ENCODE measurements around the gene OSBPL2. TPM values are rescaled to one million over a fixed set of nuclear protein-coding genes. Genes with fewer than 3 reads are reported as not detected.

The OSBPL2 gene
- total and polyA plus RNA-seq, 2 donors (not counting 3 experiments of a cell fraction or from before 2014, with no cell fraction given): 13.1 to 33.0 TPM

GRCh38 chr20:62277253-62277652 is 38.9 kb downstream of the OSBPL2 start:
- Histone ChIP-seq H3K9me1 (replicated peaks; ENCODE audit: control insufficient read depth, extremely low read depth, insufficient read depth, low read length) (no peaks in the 10 kb centered on the region), H3K27ac (ENCODE audit: insufficient read depth, low read depth, low read length) (no peak overlapping the region), H2AFZ (ENCODE audit: low read depth, low read length) (no peak overlapping the region), H3K36me3 (ENCODE audit: control insufficient read depth in 2 of 2, extremely low read depth in 1 of 2, insufficient read depth in 2 of 2, low read length in 2 of 2) (peaks cover 5 to 37% of the 10 kb centered on the region in 2 experiments), H3K9me3 (replicated peaks; ENCODE audit: control insufficient read depth, insufficient read depth, low read length) (no peaks in the 10 kb centered on the region), H3K4me3 (replicated peaks in 1 of 3; ENCODE audit: insufficient read depth in 1 of 3, low read depth in 1 of 3, low read length in 3 of 3) (no peak overlapping the region), H3K4me1 (ENCODE audit: control insufficient read depth, extremely low read depth, insufficient read depth, low read length) (no peaks in the 10 kb centered on the region), H3K9ac (replicated peaks; ENCODE audit: extremely low read depth, insufficient read depth, low read length) (no peak overlapping the region), H3K79me2 (ENCODE audit: control insufficient read depth, insufficient read depth, low read length) (no peaks in the 10 kb centered on the region), H3K27me3 (ENCODE audit: control insufficient read depth in 2 of 2, insufficient read depth in 2 of 2, low read length in 2 of 2) (no peaks in the 10 kb centered on the region), H3K4me2 (ENCODE audit: insufficient read depth, low read length) (no peak overlapping the region), H4K20me1 (replicated peaks; ENCODE audit: control insufficient read depth, extremely low read depth, insufficient read depth, low read length) (no peaks in the 10 kb centered on the region)
- CTCF ChIA-PET: interaction anchor here (1.0 kb wide), 1 partner anchor 106 kb away, joined by 3 read pairs; no protein-coding TSS in a partner anchor
- intact Hi-C loops (cut with micrococcal nuclease) (no loop called here), dilution Hi-C loops (cut with MboI; ENCODE audit: extremely low pct_ligation_motif_present, low sequenced_read_pairs) (no loop called here)
- no peak for DNase-seq (ENCODE audit: low read depth, low spot score)
- TF ChIP-seq MYC (IDR thresholded peaks at IDR 0.05; ENCODE audit: low read depth, low read length) (no peak), MAX (IDR thresholded peaks at IDR 0.05; ENCODE audit: insufficient read depth, insufficient read length) (no peak), CTCF (IDR thresholded peaks at IDR 0.05; ENCODE audit: extremely low read depth in 1 of 2, insufficient read depth in 1 of 2, low read depth in 1 of 2, low read length in 2 of 2) (no peak), JUN (IDR thresholded peaks at IDR 0.05; ENCODE audit: borderline replicate concordance, insufficient read depth, insufficient read length, low read depth) (no peak), EZH2 (IDR thresholded peaks at IDR 0.05; ENCODE audit: borderline replicate concordance, low read depth, low read length, severe bottlenecking) (no peak), POLR2A (IDR thresholded peaks at IDR 0.05; ENCODE audit: low read depth, low read length) (no peak), FOS (IDR thresholded peaks at IDR 0.05; ENCODE audit: borderline replicate concordance, insufficient read depth, low read length) (no peak), GATA2 (IDR thresholded peaks at IDR 0.05; ENCODE audit: insufficient read depth, insufficient read length, low read depth, low read length) (no peak), POLR2AphosphoS5 (IDR thresholded peaks at IDR 0.05; ENCODE audit: insufficient read depth, low read depth, low read length) (no peak)
- FAIRE-seq: no peak
- BruUV-seq (replicated peaks): no TSS peak
- POLR2A ChIA-PET: no interaction called here

Measured in endothelial cell of umbilical vein (primary cell).